Endodermal cell (in vitro differentiated cells): ENCODE results near the gene SSTR1. TPM values are rescaled to one million over a fixed set of nuclear protein-coding genes. Genes with fewer than 3 reads are reported as not detected.

Source experiments
- DNase-seq: peaks from one replicate; pipeline ENCODE4 v3.0.0-alpha.2; 2017
- H3K27ac ChIP-seq: 2 replicates; pipeline ENCODE4 v1.5.1; 2013; ENCODE audit warnings: mild to moderate bottlenecking, low read depth, low read length, moderate library complexity
- H3K27me3 ChIP-seq: 2 replicates; pipeline ENCODE4 v1.6.1; 2013; ENCODE audit warnings: mild to moderate bottlenecking, low read length, moderate library complexity; ENCODE audit not compliant: insufficient read depth, control insufficient read depth, poor library complexity, severe bottlenecking
- H3K36me3 ChIP-seq: 2 replicates; pipeline ENCODE4 v1.7.0; 2013; ENCODE audit warnings: mild to moderate bottlenecking, low read length, moderate library complexity; ENCODE audit not compliant: control insufficient read depth, insufficient read depth
- H3K4me1 ChIP-seq: one replicate; pipeline ENCODE4 v1.7.0; 2013; ENCODE audit warnings: low read length; ENCODE audit not compliant: control insufficient read depth, insufficient read depth
- H3K4me3 ChIP-seq: 2 replicates; pipeline ENCODE4 v1.5.1; 2013; ENCODE audit warnings: mild to moderate bottlenecking, low read length, moderate library complexity
- H3K9ac ChIP-seq: 2 replicates; pipeline ENCODE4 v1.6.1; 2013; ENCODE audit warnings: mild to moderate bottlenecking, low read length, moderate library complexity; ENCODE audit not compliant: poor library complexity, severe bottlenecking; ENCODE audit errors: extremely low read depth
- H3K9me3 ChIP-seq: 2 replicates; pipeline ENCODE4 v1.6.1; 2013; ENCODE audit warnings: mild to moderate bottlenecking, low read length, moderate library complexity; ENCODE audit not compliant: control insufficient read depth
- H3K27ac Mint-ChIP-seq: 2 replicates; pipeline ENCODE4 v1.8.0; 2020; ENCODE audit warnings: mixed read lengths
- H3K27me3 Mint-ChIP-seq: 2 replicates; pipeline ENCODE4 v1.8.0; 2021; ENCODE audit warnings: mild to moderate bottlenecking, mixed read lengths; ENCODE audit not compliant: insufficient read depth
- H3K36me3 Mint-ChIP-seq: 2 replicates; pipeline ENCODE4 v1.8.0; 2020; ENCODE audit warnings: low read depth, mixed read lengths
- H3K4me1 Mint-ChIP-seq: 2 replicates; pipeline ENCODE4 v1.8.0; 2020; ENCODE audit warnings: mixed read lengths
- H3K4me3 Mint-ChIP-seq: 2 replicates; pipeline ENCODE4 v1.8.0; 2020; ENCODE audit warnings: mild to moderate bottlenecking, moderate library complexity, mixed read lengths
- H3K9me3 Mint-ChIP-seq: 2 replicates; pipeline ENCODE4 v1.8.0; 2020; ENCODE audit warnings: mild to moderate bottlenecking, mixed read lengths
- CTCF ChIP-seq: fragments of 200-600 bp; sonication (generic); conservative IDR thresholded peaks from 2 replicates; pipeline ENCODE4 v1.5.0; 2021; ENCODE audit warnings: antibody characterized with exemption, mild to moderate bottlenecking
- WGBS, 2 experiments: methylation state at CpG; one replicate each; pipeline versions ENCODE4 v1.1.5 to v1.1.7; 2013; ENCODE audit warnings: missing lambda C conversion rate in 2 of 2, mixed read lengths in 1 of 2; ENCODE audit not compliant: insufficient coverage in 1 of 2, insufficient read length in 1 of 2; 5-methylcytosine and 5-hydroxymethylcytosine counted together
- total RNA-seq, 2 donors: library from RNA; stranded (reverse); fragmentation: NEBNext Ultra II Directional in 1 of 2; extraction: Animal tissue kit (Norgen Biotek cat#: 25700) in 1 of 2; gene quantifications; 2 replicates in 1 of 2; 3 replicates in 1 of 2; pipeline ENCODE4 v1.2.1, GENCODE V29; 2021

Gene SSTR1
- total RNA-seq, 2 donors from 2014 or later, result 0.69 to 1.2 TPM

- Mint-ChIP-seq H3K9me3 (no peaks in the 10 kb centered on the region), H3K4me1 (no peaks in the 10 kb centered on the region), H3K36me3 (no peaks in the 10 kb centered on the region), H3K4me3 (no peak overlapping the region), H3K27ac (no peak overlapping the region), H3K27me3 (peaks cover 46% of the 10 kb centered on the region)
- Histone ChIP-seq H3K9ac (no peak overlapping the region), H3K4me3 (no peak overlapping the region), H3K27ac (no peak overlapping the region), H3K27me3 (no peaks in the 10 kb centered on the region), H3K9me3 (no peaks in the 10 kb centered on the region), H3K36me3 (no peaks in the 10 kb centered on the region), H3K4me1 (no peaks in the 10 kb centered on the region)
- DNase-seq, result no peak
- no peak for TF ChIP-seq CTCF
- 100% methylated on average over 1 of the region's 1 CpG; no CpG with 5 or more reads in 1 of the 2 experiments for WGBS, 2 experiments
These were observed 36.1 kb downstream of the SSTR1 start for GRCh38 chr14:38243696-38244240.

- H3K4me3 ChIP-seq, result no peak overlapping the region
- no peak overlapping the region for H3K9ac ChIP-seq
- H3K27me3 Mint-ChIP-seq, result peaks cover 38% of the 10 kb centered on the region
- no peak overlapping the region for H3K4me3 Mint-ChIP-seq
- peak; percentile 51 for DNase-seq
- no peaks in the 10 kb centered on the region for H3K36me3 Mint-ChIP-seq
- no peak overlapping the region for H3K27ac Mint-ChIP-seq
- H3K4me1 Mint-ChIP-seq, result no peaks in the 10 kb centered on the region
- peak; percentile 75 for TF ChIP-seq CTCF
- H3K27ac ChIP-seq, result no peak overlapping the region
- peaks cover 6% of the 10 kb centered on the region for H3K27me3 ChIP-seq
- H3K9me3 ChIP-seq, result no peaks in the 10 kb centered on the region
- WGBS, 2 experiments, result 84 to 100% methylated on average over 3 of the region's 3 CpGs
- no peaks in the 10 kb centered on the region for H3K9me3 Mint-ChIP-seq
- no peaks in the 10 kb centered on the region for H3K36me3 ChIP-seq
- H3K4me1 ChIP-seq, result no peaks in the 10 kb centered on the region
These were observed 40.8 kb downstream of the SSTR1 start for GRCh38 chr14:38248321-38249028.

- no peaks in the 10 kb centered on the region for H3K4me1 Mint-ChIP-seq
These were observed 42.6 kb downstream of the SSTR1 start for GRCh38 chr14:38250331-38250730.

More at GRCh38 chr14:38250331-38250730, 42.6 kb downstream of the SSTR1 start:
- Mint-ChIP-seq H3K27ac (no peak overlapping the region), H3K4me3 (no peak overlapping the region), H3K27me3 (peaks cover 49% of the 10 kb centered on the region), H3K9me3 (no peaks in the 10 kb centered on the region), H3K36me3 (no peaks in the 10 kb centered on the region)
- Histone ChIP-seq H3K36me3 (no peaks in the 10 kb centered on the region), H3K4me3 (no peak overlapping the region), H3K27ac (no peak overlapping the region), H3K4me1 (no peaks in the 10 kb centered on the region), H3K9me3 (no peaks in the 10 kb centered on the region), H3K9ac (no peak overlapping the region), H3K27me3 (peaks cover 25% of the 10 kb centered on the region)
- TF ChIP-seq CTCF, result no peak
- no peak for DNase-seq
